SU-DHL-6 (cell line): Measurements from ENCODE around the gene CCNC.

Experiments
- H2AFZ ChIP-seq: fragments of 200-600 bp; sonication (generic); 2 replicates; pipeline ENCODE4 v1.6.1; 2014; ENCODE audit warnings: low read depth, mild to moderate bottlenecking, moderate library complexity, mixed read lengths, antibody characterized with exemption, low read length; ENCODE audit not compliant: severe bottlenecking
- H3F3A ChIP-seq: fragments of 200-600 bp; shearing (Covaris generic); 2 replicates; pipeline ENCODE4 v1.6.0; 2016; ENCODE audit warnings: antibody characterized with exemption, mild to moderate bottlenecking; ENCODE audit not compliant: insufficient read depth
- H3K27ac ChIP-seq: fragments of 200-600 bp; sonication (generic); 2 replicates; pipeline ENCODE4 v1.5.1; 2016; ENCODE audit warnings: low read depth, mild to moderate bottlenecking, low read length, moderate library complexity, mixed read lengths
- H3K27me3 ChIP-seq: fragments of 200-600 bp; sonication (generic), shearing (Covaris generic); 2 replicates; pipeline ENCODE4 v1.6.0; 2014; ENCODE audit warnings: mild to moderate bottlenecking, low read length
- H3K36me3 ChIP-seq: fragments of 200-600 bp; sonication (generic); 2 replicates; pipeline ENCODE4 v1.6.1; 2014; ENCODE audit warnings: mild to moderate bottlenecking, low read length, mixed read lengths
- H3K4me2 ChIP-seq: fragments of 300-600, 200-600 bp; shearing (Covaris generic), sonication (generic); 2 replicates; pipeline ENCODE4 v1.6.0; 2014; ENCODE audit warnings: low read length, low read depth, mild to moderate bottlenecking; ENCODE audit not compliant: poor library complexity, severe bottlenecking
- H3K4me3 ChIP-seq: fragments of 200-600 bp; sonication (generic); 2 replicates; pipeline ENCODE4 v1.5.1; 2014; ENCODE audit warnings: antibody characterized with exemption, low read length, mild to moderate bottlenecking, mixed read lengths; ENCODE audit not compliant: insufficient read depth, poor library complexity, severe bottlenecking
- H3K79me2 ChIP-seq: fragments of 200-600 bp; sonication (generic); 2 replicates; pipeline ENCODE4 v1.6.1; 2014; ENCODE audit warnings: mild to moderate bottlenecking, low read length, moderate library complexity; ENCODE audit not compliant: insufficient read depth
- H3K9ac ChIP-seq: fragments of 200-600 bp; sonication (generic); 2 replicates; pipeline ENCODE4 v1.7.0; 2014; ENCODE audit warnings: mild to moderate bottlenecking, low read length
- H3K9me2 ChIP-seq: fragments of 200-600 bp; sonication (generic); replicated peaks from 2 replicates; pipeline ENCODE4 v1.6.1; 2014; ENCODE audit warnings: low read length; ENCODE audit not compliant: insufficient read depth
- H3K9me3 ChIP-seq: fragments of 200-600 bp; sonication (generic); 2 replicates; pipeline ENCODE4 v1.6.1; 2014; ENCODE audit warnings: low read length, mixed read lengths; ENCODE audit not compliant: insufficient read depth
- H4K20me1 ChIP-seq: fragments of 200-600 bp; sonication (generic); 2 replicates; pipeline ENCODE4 v1.6.1; 2014; ENCODE audit warnings: low read depth, mild to moderate bottlenecking, antibody characterized with exemption, low read length, moderate library complexity, mixed read lengths
- CTCF ChIP-seq: fragments of 200-600 bp; sonication (generic); IDR thresholded peaks from one replicate; pipeline ENCODE4 v1.5.1; 2017; ENCODE audit warnings: antibody characterized with exemption, mild to moderate bottlenecking, low read length, moderate library complexity; ENCODE audit not compliant: insufficient read depth, poor library complexity, severe bottlenecking
- EZH2phosphoT487 ChIP-seq: fragments of 200-600 bp; sonication (generic), shearing (Covaris generic); conservative IDR thresholded peaks from 2 replicates; pipeline ENCODE4 v1.6.1; 2018; ENCODE audit warnings: mild to moderate bottlenecking, antibody characterized with exemption, low read length, moderate library complexity, mixed read lengths

CCNC gene

GRCh38 chr6:99608059-99608885 is 39.8 kb upstream of the CCNC start:
- Histone ChIP-seq H2AFZ (no peak overlapping the region), H4K20me1 (no peaks in the 10 kb centered on the region), H3K27me3 (no peaks in the 10 kb centered on the region), H3F3A (no peaks in the 10 kb centered on the region), H3K36me3 (no peaks in the 10 kb centered on the region), H3K9me2 (no peaks in the 10 kb centered on the region), H3K4me3 (no peak overlapping the region), H3K79me2 (no peaks in the 10 kb centered on the region), H3K27ac (no peak overlapping the region), H3K9ac (no peak overlapping the region), H3K4me2 (no peak overlapping the region), H3K9me3 (no peaks in the 10 kb centered on the region)
- TF ChIP-seq EZH2phosphoT487 (no peak), CTCF (no peak)

GRCh38 chr6:99607416-99608036 is 39.1 kb upstream of the CCNC start:
- Histone ChIP-seq H3F3A (no peaks in the 10 kb centered on the region), H3K4me3 (no peak overlapping the region), H3K27me3 (no peaks in the 10 kb centered on the region)

GRCh38 chr6:99606656-99607415 is 38.4 kb upstream of the CCNC start, which contains the start of gene PRDM13:
Gene PRDM13, plus strand, starts transcription at chr6:99606833. Its CDS starts 202 bp downstream, at chr6:99607035.
- Histone ChIP-seq H3F3A (no peaks in the 10 kb centered on the region), H3K36me3 (no peaks in the 10 kb centered on the region), H3K4me2 (no peak within 1 kb of the TSS), H3K27ac (no peak within 1 kb of the TSS), H2AFZ (no peak within 1 kb of the TSS), H3K9ac (no peak within 1 kb of the TSS), H3K9me3 (no peaks in the 10 kb centered on the region), H3K4me3 (no peak within 1 kb of the TSS), H3K79me2 (no peaks in the 10 kb centered on the region), H4K20me1 (no peaks in the 10 kb centered on the region), H3K27me3 (no peaks in the 10 kb centered on the region), H3K9me2 (no peaks in the 10 kb centered on the region)
- TF ChIP-seq CTCF (no peak), EZH2phosphoT487 (no peak)

More at GRCh38 chr6:99607416-99608036, 39.1 kb upstream of the CCNC start:
- no peaks in the 10 kb centered on the region for H3K36me3 ChIP-seq
- no peak overlapping the region for H2AFZ ChIP-seq
- no peak overlapping the region for H3K9ac ChIP-seq
- TF ChIP-seq EZH2phosphoT487, result no peak
- no peak for TF ChIP-seq CTCF
- no peaks in the 10 kb centered on the region for H3K9me2 ChIP-seq
- no peaks in the 10 kb centered on the region for H3K9me3 ChIP-seq
- no peaks in the 10 kb centered on the region for H4K20me1 ChIP-seq
- H3K79me2 ChIP-seq, result no peaks in the 10 kb centered on the region
- H3K4me2 ChIP-seq, result no peak overlapping the region
- no peak overlapping the region for H3K27ac ChIP-seq
